IMR-90 (cell line): Measurements from ENCODE around the gene PRPSAP1.
A peak's percentile ranks its signal among the peaks of the same experiment; 100 is the strongest.

Experiments
- CEBPB ChIP-seq: IDR thresholded peaks from 2 replicates; pipeline ENCODE4 v1.6.1; 2012; ENCODE audit warnings: low read depth, low read length, improper control_type of control experiment
- POLR2A ChIP-seq: IDR thresholded peaks from 2 replicates; pipeline ENCODE4 v1.6.1; 2012; ENCODE audit warnings: mild to moderate bottlenecking, low read depth, low read length
- TF ChIP-seq, protein P1 (sequence below): conservative IDR thresholded peaks from 2 replicates; pipeline ENCODE4 v1.5.1; 2012; ENCODE audit warnings: mild to moderate bottlenecking, low read depth, low read length, improper control_type of control experiment

DNA sequence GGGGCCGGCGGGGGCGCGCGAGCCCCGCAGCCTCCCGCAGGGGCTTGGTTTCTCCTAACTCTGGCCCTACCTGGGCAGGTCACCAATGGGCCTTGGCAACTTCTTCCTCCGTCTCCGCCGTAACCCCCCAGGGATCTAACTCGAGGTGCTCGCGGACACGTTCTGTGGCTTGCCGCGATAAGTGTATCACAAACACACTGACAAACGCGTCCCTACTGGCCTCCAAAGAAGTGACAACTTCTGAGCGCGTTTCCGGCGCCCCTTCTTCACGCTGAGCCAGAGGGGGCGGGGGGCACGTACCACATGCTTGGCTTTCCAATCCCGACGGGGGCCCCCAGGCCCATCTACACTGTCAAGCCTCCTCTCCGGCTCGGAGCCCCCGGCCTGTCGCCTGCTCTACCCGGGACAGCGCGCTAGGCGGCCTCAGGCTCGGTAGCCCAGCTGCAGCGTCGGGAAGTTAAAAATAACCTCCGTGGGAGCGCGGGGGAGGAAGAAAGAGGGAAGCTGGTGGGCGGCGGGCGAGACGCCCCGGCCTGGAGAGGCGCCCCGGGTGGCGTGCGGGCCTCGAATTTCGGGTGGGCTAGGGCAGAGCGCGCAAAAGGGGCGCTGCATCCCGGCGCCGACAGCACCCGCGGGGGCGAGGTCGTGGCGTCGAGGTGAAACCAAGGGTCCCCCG is 30.0 kb upstream of the PRPSAP1 start:
- TF ChIP-seq, protein P1, sequence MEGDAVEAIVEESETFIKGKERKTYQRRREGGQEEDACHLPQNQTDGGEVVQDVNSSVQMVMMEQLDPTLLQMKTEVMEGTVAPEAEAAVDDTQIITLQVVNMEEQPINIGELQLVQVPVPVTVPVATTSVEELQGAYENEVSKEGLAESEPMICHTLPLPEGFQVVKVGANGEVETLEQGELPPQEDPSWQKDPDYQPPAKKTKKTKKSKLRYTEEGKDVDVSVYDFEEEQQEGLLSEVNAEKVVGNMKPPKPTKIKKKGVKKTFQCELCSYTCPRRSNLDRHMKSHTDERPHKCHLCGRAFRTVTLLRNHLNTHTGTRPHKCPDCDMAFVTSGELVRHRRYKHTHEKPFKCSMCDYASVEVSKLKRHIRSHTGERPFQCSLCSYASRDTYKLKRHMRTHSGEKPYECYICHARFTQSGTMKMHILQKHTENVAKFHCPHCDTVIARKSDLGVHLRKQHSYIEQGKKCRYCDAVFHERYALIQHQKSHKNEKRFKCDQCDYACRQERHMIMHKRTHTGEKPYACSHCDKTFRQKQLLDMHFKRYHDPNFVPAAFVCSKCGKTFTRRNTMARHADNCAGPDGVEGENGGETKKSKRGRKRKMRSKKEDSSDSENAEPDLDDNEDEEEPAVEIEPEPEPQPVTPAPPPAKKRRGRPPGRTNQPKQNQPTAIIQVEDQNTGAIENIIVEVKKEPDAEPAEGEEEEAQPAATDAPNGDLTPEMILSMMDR = peak; percentile 33; the same call in 1 of the 2 replicates
- TF ChIP-seq POLR2A (peak; percentile 82), CEBPB (no peak)
